MCF 10A (cell line): ENCODE data around the gene TMPRSS13. TPM values are rescaled to one million over a fixed set of nuclear protein-coding genes. Genes with fewer than 3 reads are reported as not detected.

Experiments
- BruUV-seq: library from RNA; stranded (reverse); fragments of 400-500 nt; replicated peaks from 2 replicates; lab custom pipeline; 2021; lab: Mats Ljungman, UMichigan
- CTCF ChIA-PET: fragments of 300-600 bp; sonication (Branson Sonifier 250); formaldehyde crosslinking; extraction: SDS; loops from one replicate; lab custom pipeline; 2021; ENCODE audit warnings: antibody characterized with exemption, inconsistent platforms; lab: Yijun Ruan, JAX
- POLR2A ChIA-PET: fragments of 300-600, 350-650 bp; sonication (Branson Sonifier 250); formaldehyde crosslinking; extraction: SDS; loops from one replicate; lab custom pipeline; 2020; ENCODE audit warnings: antibody characterized with exemption, inconsistent platforms; lab: Yijun Ruan, JAX
- DNase-seq: peaks from one replicate; pipeline ENCODE4 v3.0.0-alpha.2; 2018; ENCODE audit not compliant: unreplicated experiment
- H3K27ac Mint-ChIP-seq: one replicate; pipeline ENCODE4 v1.8.0; 2022; ENCODE audit warnings: mild to moderate bottlenecking, low read depth, mixed read lengths; ENCODE audit not compliant: unreplicated experiment
- H3K27me3 Mint-ChIP-seq: one replicate; pipeline ENCODE4 v1.8.0; 2022; ENCODE audit warnings: mixed read lengths; ENCODE audit not compliant: insufficient read depth, unreplicated experiment
- H3K36me3 Mint-ChIP-seq: one replicate; pipeline ENCODE4 v1.8.0; 2022; ENCODE audit warnings: mild to moderate bottlenecking, moderate library complexity, mixed read lengths; ENCODE audit not compliant: insufficient read depth, unreplicated experiment
- H3K4me1 Mint-ChIP-seq: one replicate; pipeline ENCODE4 v1.8.0; 2022; ENCODE audit warnings: mixed read lengths; ENCODE audit not compliant: insufficient read depth, unreplicated experiment
- H3K4me3 Mint-ChIP-seq: one replicate; pipeline ENCODE4 v1.8.0; 2022; ENCODE audit warnings: mild to moderate bottlenecking, moderate library complexity, mixed read lengths; ENCODE audit not compliant: unreplicated experiment
- H3K9me3 Mint-ChIP-seq: one replicate; pipeline ENCODE4 v1.8.0; 2022; ENCODE audit warnings: mixed read lengths; ENCODE audit not compliant: unreplicated experiment
- CTCF ChIP-seq: fragments of 200-600 bp; IDR thresholded peaks from one replicate; pipeline ENCODE4 v1.8.0; 2022; ENCODE audit warnings: antibody characterized with exemption, mild to moderate bottlenecking; ENCODE audit not compliant: unreplicated experiment
- intact Hi-C: fragments of 100-400 bp; cut with micrococcal nuclease; formaldehyde crosslinking; loops from 2 replicates; pipeline ENCODE4 v1.14.1; 2022
- total RNA-seq: library from RNA; stranded (reverse); gene quantifications from 2 replicates; pipeline ENCODE4 v1.2.3, GENCODE V29; 2022

The TMPRSS13 gene
- total RNA-seq, 1 experiment from 2014 or later: not detected

GRCh38 chr11:117900121-117900648, 29.0 kb downstream of the TMPRSS13 start:
- DNase-seq: no peak
- H3K36me3 Mint-ChIP-seq: no peaks in the 10 kb centered on the region
- CTCF ChIA-PET: interaction anchor here (0.7 to 1.3 kb wide), 3 partner anchors 47 to 1601 kb away, joined by 3 to 4 read pairs (median 3); no protein-coding TSS in a partner anchor
- H3K27ac Mint-ChIP-seq: no peak overlapping the region
- no peaks in the 10 kb centered on the region for H3K4me1 Mint-ChIP-seq
- intact Hi-C loops: no loop called here
- no peaks in the 10 kb centered on the region for H3K9me3 Mint-ChIP-seq
- POLR2A ChIA-PET: interaction anchor here (1.7 kb wide), 1 partner anchor 8 kb away, joined by 4 read pairs; no protein-coding TSS in a partner anchor
- BruUV-seq: no TSS peak
- H3K27me3 Mint-ChIP-seq: peaks cover 20% of the 10 kb centered on the region
- no peak overlapping the region for H3K4me3 Mint-ChIP-seq
- no peak for TF ChIP-seq CTCF

GRCh38 chr11:117898059-117898458, 31.1 kb downstream of the TMPRSS13 start:
- intact Hi-C loops: no loop called here
- Mint-ChIP-seq H3K4me1 (no peaks in the 10 kb centered on the region), H3K27me3 (peaks cover 32% of the 10 kb centered on the region), H3K4me3 (no peak overlapping the region), H3K9me3 (no peaks in the 10 kb centered on the region), H3K36me3 (no peaks in the 10 kb centered on the region), H3K27ac (no peak overlapping the region)
- POLR2A ChIA-PET: no interaction called here
- DNase-seq: no peak
- CTCF ChIA-PET: no interaction called here
- BruUV-seq: no TSS peak
- TF ChIP-seq CTCF: no peak

- Mint-ChIP-seq H3K4me1 (no peaks in the 10 kb centered on the region), H3K27ac (no peak overlapping the region), H3K27me3 (peaks cover 50% of the 10 kb centered on the region), H3K36me3 (no peaks in the 10 kb centered on the region), H3K4me3 (no peak overlapping the region), H3K9me3 (peaks cover 5% of the 10 kb centered on the region)
- BruUV-seq: no TSS peak
- CTCF ChIA-PET: no interaction called here
- intact Hi-C loops: no loop called here
- no peak for TF ChIP-seq CTCF
- DNase-seq: no peak
- POLR2A ChIA-PET: interaction anchor here (0.6 to 1.6 kb wide), 2 partner anchors 8 to 13 kb away, joined by 3 to 4 read pairs; no protein-coding TSS in a partner anchor
Observed at GRCh38 chr11:117892651-117893050, 36.6 kb downstream of the TMPRSS13 start.

- no peak overlapping the region for H3K27ac Mint-ChIP-seq
- H3K36me3 Mint-ChIP-seq: no peaks in the 10 kb centered on the region
- intact Hi-C loops: no loop called here
- no peak for TF ChIP-seq CTCF
- ChIA-PET POLR2A (interaction anchor here (1.6 kb wide), 1 partner anchor 10 kb away, joined by 4 read pairs; no protein-coding TSS in a partner anchor), CTCF (interaction anchor here (0.6 to 0.7 kb wide), 2 partner anchors 22 to 84 kb away, joined by 3 read pairs; no protein-coding TSS in a partner anchor)
- no peaks in the 10 kb centered on the region for H3K4me1 Mint-ChIP-seq
- no TSS peak for BruUV-seq
- H3K27me3 Mint-ChIP-seq: peaks cover 40% of the 10 kb centered on the region
- DNase-seq: no peak
- H3K9me3 Mint-ChIP-seq: peaks cover 5% of the 10 kb centered on the region
- H3K4me3 Mint-ChIP-seq: no peak overlapping the region
Observed at GRCh38 chr11:117891362-117891761, 37.8 kb downstream of the TMPRSS13 start.
